ACHN (cell line): ENCODE data around the gene KRT4.

Experiments
- DNase-seq: peaks from one replicate; pipeline ENCODE4 v3.0.0-alpha.2; 2015
- in situ Hi-C: cut with HindIII; loops from 2 replicates; pipeline ENCODE4 v1.10.0; 2017; ENCODE audit warnings: low sequenced_read_pairs, low pct_ligation_motif_present, low pct_unique_long_range_greater_than_20kb

KRT4 gene

DNA sequence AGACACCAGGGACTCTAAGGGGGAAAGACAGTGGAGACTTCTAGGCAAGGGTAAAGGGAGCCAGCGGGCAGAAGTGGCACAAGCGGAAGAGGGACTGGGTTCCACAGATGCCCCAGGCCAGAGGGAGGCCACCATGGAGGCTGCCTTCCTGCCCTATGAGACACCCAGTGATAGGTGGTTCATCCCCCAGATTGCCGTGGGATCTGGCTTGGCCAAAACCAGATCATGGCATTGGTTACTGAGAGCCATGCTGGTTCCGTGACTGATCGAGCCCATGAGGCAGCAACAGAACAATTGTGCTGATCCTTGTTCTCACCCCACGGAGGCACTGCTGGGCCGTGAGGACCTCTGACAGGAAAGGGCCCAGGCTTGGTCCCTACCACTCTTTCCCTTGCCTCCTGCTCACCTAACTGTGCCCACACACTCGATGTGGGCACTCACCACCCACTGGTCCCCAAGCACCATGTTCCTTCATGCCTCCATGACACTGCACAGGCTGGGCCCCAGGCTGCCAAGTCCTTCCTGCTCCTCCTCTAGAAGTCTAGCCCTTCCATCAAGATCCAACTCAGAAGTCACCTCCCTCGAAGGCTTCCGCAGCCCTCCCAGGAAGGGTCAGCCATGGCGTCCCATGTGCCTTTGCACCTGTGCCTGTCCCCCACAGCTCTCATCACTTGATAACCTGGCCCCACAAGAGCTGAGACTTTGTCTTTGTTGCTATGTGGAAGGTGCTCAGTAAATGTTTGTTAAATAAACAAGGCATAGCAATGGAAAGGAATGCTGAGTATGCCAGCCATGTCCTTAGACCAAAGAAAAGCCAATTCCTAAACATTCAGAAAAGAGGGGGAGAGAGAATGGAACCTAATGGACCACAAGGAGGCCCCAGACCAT lies 12.9 kb upstream of the KRT4 start:
- DNase-seq = no peak

GRCh38 chr12:52825961-52826360 lies 12.0 kb upstream of the KRT4 start:
- in situ Hi-C loops = no loop called here

More for the DNA sequence above, 12.9 kb upstream of the KRT4 start:
- in situ Hi-C loops = no loop called here

DNA sequence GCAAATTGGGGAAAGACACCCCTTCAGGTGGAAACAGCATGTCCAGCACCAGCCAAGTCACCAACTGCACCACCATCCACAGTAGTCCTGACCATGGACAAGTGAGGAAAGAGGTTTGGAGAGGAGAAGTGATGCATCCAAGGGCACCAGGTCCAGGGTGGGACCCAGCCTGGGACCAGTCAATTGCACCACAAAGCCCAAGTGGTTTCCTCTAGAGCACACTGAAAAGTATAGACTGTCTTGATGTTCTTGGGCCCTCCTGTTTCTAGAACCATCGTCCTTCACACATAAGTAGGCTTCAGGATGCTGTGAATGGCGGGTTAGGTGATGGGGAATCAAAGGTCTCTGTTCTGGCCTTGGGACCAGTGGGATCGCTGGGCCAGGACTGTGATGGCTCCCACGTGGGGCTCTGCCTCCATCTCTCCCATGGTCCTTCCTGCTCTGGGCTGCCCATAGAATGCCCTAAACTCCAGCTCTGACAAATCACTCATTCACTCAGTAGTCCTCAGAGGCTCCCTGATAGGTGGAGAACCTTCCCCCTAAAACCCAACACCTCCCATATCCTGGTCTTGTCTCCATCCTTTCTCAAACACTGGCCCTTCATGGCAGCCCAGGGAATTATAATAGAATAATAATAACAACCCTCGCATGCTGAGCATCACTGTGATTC lies 11.0 kb upstream of the KRT4 start:
- no peak for DNase-seq
- in situ Hi-C loops = no loop called here

More at GRCh38 chr12:52825961-52826360, 12.0 kb upstream of the KRT4 start:
- no peak for DNase-seq

DNA sequence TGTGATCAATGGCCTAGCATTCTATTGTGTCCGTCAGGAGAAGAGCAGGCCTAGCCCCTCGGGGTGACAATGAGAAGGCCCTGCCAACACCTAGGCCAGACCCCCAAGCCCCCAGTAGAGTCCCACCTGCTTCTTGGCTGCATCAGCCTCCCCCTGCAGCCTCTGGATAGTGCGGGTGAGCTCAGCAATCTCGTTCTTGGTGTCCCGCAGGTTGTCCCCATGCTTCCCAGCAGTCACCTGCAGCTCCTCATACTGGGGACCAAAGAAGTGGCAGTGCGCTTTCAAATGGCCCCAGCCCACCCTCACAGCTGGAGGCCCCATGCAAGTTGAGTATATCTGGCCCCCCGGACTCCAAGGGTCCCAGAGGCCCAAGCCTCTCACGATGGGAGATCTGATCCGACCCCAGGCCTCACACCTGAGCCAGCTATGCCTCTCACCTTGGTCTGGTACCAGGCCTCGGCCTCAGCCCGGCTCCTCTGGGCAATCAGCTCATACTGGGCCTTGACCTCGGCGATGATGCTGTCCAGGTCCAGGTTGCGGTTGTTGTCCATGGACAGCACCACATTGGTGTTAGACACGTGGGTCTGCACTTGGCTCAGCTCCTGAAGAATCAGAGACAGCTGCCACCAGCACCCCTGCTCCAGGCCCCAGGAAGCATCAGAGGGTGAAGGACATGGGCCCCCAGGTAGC lies 10.0 kb upstream of the KRT4 start:
- no peak for DNase-seq
- in situ Hi-C loops = no loop called here

DNA sequence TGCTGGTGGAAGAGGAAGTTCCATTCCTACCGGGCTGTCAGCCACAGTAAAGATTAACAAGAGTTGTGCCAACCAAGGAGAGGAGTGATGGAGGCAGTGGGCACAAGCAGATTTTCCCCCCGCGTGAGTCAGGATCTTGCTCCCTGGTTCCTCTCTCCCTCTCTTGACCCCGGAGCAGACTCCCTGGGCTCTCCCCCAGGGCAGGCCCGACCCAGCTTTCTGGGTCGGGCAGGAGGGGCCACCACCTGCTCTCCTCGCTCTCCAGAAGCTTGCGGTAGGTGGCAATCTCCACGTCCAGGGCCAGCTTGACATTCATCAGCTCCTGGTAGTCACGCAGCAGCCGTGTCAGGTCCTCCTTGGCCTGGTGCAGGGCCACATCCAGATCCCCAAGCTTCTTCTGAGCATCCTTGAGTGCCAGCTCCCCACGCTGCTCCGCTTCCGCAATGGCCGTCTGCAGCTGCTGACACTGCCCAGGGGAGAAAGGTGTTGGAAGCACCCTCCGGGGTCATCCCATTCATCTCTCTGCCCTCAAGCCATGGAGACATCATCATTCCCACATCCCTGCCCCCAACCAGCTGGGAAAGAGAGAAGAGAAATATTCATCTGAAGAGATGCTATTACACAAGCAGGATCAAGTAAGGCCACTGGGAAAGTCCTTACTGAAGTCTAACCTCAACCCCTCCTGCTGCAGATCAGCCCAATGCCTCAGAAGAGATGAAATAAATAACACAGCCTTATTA lies 9.0 kb upstream of the KRT4 start:
- in situ Hi-C loops = no loop called here
- DNase-seq = no peak

DNA sequence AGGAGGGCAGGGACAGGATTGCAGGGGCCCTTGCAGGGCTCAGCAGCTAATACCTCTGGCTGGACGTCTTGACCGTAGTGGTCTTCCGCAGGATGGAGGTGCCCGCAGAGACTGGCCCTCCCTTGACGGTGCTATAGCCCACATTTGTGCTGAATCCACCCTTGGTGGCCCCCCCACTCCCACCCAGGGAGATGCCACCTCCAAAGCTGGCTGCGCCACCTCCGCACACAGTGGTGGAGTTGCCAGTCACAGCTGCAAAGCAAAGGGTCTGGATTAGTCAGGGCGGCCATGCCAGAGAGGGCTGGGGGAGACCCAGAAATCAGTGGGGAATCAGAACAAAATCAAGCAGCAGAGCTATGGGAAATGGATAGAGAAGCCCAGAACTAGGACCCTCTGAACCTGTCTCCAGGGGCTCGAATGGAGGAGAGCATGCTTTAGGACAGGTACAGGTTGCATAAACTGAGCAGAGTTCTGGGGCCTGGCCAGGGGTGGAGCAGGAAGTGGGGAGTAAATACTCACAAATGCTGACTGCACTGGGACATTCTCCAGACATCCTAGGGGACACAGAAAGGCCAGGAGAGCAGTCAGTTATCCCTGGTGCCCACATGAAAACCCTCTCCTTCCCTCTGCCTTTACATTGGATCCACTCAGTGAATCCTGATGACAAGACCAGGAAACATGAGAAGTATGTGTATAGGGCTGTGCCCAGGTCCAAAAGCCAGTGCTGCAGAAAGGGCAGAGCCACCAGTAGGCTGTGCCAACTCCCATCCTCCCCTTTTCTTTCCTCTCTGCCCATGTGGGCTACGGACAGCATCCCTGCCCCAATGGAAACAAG lies 8.1 kb upstream of the KRT4 start:
- in situ Hi-C loops = no loop called here
- peak; percentile 22 for DNase-seq

GRCh38 chr12:52821071-52821730 lies 7.3 kb upstream of the KRT4 start:
- DNase-seq = no peak
- in situ Hi-C loops = no loop called here

DNA sequence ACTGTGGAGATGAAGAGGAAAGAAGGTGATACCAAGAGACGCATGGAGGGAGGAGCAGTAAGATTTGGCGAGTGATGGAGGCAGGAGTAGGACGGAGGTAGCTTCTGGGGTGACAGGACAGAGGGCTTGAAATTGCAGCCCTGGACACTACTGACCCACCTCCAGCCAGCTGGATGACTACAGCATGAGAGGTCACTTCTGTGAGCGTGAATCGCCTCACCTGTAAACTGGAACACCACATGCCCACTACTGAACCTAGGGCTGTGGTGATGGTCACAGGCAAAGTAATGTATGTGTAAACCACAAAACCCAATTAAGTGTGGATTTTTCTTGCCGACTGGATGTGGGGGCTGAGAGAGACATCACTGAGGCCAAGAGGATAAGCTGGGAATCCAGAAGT lies 6.6 kb upstream of the KRT4 start:
- in situ Hi-C loops = no loop called here

DNA sequence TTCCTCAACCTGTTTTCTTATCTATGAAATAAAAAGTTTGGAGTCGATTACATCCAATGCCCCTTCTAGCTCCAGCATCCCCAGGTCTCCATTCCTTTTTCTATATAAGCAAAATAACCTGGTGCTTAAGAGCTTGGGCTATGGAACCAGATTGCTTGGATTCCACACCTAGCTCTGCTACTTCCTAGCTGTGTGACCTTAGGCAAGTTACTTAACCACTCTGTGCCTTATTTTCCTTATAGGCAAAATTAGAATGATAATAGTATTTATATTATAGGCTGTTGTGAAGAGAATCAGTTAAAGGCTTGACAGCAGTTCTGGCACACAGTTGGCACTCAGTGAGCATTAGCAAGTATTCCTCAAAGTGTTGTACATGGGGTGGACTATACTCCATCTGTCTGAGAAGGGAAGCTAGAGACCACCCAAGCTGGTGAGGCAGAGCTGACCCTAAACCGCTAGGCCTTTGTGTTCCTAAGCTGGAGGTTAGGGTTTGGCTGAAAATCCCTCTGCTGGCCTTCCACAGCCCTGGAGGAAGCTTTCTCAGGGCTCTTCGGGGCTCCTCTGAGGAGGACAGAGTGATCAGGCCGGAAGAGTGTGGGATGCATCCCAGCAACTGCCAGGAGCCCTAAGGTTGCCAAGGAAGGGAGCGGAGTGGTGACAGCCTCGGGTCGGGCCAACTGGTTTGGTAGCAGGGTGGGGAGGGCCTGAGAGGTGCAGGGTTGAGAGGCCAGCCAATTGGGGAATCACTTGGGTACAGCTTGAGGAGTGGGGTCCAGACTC lies 6.0 kb upstream of the KRT4 start:
- in situ Hi-C loops = no loop called here
- no peak for DNase-seq

More for the DNA sequence above, 6.6 kb upstream of the KRT4 start:
- DNase-seq = no peak

DNA sequence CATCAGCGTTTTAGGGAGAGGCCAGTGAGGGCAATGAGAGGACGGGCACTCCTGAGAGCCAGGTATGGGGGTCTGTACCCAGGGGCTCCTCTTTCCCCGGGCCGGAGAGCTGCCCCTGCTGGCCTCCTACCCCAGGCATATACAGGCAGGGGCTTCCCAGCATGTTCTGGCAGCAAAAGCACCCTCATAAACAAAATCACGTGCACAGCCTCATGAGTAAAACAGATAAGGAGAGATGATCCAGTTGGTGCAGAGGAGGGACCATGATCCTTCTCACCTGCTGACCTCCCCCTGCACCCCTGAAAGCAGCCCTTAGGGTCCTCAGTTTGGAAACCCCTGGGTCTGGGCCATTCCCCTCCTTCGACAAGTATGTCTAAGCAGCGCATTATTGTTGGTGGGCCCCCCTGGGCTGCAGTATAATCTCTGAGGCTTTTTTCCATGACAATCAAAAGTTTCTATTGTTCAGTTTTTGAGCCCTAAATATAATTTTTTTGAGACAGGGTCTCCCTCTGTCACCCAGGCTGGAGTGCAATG lies 5.0 kb upstream of the KRT4 start:
- no peak for DNase-seq

DNA sequence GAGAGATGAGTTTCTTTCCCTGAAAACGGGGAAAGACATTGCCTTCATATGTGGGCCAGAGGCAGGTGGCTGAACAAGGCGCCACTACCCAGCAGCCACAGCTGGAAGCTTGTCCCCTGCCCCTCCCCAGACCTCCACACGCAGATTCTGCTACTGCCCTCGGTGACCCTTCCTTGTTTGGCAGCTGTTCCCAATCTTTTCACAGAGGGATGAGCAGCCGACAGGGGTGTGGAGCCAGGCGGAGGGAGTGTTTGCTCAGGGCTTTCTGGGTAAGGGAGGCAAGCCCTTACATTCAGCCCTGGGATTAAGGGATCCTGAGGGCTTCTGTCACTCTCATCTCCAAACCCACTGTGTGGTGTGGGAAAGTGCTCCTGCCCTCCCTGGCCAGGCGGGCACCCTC lies 4.5 kb upstream of the KRT4 start:
- no peak for DNase-seq
- in situ Hi-C loops = no loop called here

More for the DNA sequence above, 5.0 kb upstream of the KRT4 start:
- in situ Hi-C loops = no loop called here

- no peak for DNase-seq
- in situ Hi-C loops = no loop called here
These were observed 3.9 kb upstream of the KRT4 start for GRCh38 chr12:52817699-52818238.

GRCh38 chr12:52817003-52817698 lies 3.2 kb upstream of the KRT4 start:
- in situ Hi-C loops = no loop called here
- no peak for DNase-seq

GRCh38 chr12:52815676-52816588 lies 2.0 kb upstream of the KRT4 start:
- in situ Hi-C loops = no loop called here
- DNase-seq = no peak

GRCh38 chr12:52815161-52815560 lies 1.2 kb upstream of the KRT4 start:
- no peak for DNase-seq
- in situ Hi-C loops = no loop called here
